GM21381 (cell line): ENCODE measurements around the gene CYP2W1.

Experiments used
- ATAC-seq: cut with Tn5 transposase; IDR thresholded peaks from one replicate; pipeline ENCODE4 v1.9.1; 2021; ENCODE audit warnings: mild to moderate bottlenecking, moderate library complexity; ENCODE audit not compliant: unreplicated experiment

Gene CYP2W1

DNA sequence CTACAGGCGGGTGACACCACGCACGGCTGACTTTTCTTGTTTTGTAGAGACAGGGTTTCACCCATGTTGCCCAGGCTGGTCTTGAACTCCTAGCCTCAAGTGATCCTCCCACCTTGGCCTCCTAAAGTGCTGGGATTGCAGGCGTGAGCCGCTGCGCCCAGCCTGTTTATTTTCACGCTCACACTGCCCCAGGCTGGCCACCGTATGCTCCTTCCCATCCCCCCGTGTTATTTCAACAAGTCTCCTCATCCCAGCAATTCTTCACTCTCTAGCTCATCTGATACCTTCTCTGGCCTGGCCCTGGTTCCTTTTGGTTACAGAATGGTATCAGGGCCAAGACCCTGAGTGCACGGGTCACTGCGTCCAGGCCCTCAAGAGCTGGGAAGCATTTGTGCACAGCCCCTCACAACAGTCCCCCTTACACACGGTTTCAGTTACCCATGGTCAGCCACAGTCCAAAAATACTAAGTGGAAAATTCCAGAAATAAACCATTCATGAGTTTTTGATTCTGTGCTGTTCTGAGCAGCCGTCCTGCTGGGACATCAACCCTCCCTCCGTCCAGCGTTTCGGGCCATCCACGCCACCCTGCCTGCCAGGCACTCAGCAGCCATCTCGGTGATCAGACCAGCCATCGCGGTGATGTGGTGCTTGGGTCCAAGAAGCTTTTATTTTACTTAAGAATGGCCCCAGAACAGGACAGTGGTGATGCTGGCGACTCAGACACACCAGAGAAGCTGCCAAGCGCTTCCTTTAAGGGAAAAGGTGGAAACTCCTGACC is 16.5 kb upstream of the CYP2W1 start:
- no peak for ATAC-seq

DNA sequence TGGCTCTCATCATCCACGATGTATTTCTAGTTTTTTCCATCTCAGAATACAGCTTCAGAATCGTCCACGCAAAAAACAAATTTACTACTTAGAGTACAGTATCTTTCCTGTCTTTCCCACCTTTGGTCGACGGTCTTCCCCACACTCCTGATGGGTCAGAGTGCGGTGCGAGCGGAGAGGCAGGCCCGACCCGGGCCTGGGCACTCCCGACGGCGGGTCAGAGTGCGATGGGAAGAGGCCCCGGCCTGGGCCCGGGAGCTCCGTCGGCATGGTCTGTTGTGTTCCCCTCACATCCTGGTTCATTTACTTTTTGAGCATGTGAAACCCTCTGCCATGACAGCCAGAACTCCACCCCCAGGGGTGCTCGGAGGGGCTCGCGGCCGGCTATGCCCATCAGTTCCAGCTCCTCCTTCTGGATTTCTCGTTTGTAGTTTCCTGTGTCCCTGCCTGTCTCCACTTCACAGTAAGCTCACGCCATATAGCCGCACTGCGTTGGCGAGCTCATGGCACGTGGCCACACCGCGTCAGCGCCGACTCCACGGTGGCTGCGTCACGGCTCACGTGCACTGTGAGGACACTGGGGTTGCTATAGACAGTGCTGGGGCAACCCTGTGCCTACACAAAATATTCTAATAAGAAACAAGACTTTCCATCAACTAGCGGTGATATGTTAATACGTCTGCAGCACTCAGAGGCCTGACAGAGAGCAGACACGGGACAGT is 15.5 kb upstream of the CYP2W1 start:
- no peak for ATAC-seq

DNA sequence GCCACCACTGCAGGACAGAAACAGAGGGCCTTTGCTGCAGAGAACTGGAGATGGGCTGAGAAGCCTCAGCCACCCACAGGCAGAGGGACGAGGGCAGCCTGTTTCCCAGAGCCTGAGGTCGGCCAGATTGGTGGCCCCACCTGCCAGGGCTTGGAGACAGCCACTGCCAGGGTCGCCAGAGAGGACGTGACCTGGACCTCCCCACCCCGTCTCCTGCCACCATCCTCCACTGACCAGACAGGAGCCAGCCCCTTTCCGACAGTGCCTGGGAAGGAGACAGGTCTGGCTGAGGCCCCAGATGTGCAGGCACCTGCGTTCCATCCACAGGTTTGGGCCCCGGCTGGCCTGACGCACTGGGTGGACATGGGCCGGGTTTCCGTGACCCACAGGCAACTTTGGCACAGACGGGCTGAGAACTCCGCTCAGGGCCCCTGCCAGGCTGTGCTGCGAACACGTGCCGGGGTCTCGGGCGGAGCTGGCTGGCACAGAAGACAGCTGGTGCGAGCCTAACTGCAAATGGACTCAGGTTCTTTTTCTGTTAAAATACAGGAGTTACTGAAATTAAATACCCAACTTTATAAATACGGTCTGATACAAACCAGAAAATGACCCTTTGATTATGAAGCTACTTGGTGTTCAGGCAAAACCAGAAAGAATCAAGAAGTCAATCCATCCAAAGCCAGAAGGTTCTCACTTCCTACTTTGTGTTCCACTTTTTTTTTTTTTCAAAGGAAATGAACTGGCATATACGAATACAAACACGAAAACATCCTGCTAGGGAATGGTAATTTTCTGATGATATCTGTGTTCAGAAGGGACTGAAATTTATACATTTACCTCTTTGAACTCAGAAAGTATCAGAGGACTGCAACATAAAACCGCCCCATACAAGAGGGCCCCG is 14.5 kb upstream of the CYP2W1 start:
- no peak for ATAC-seq

DNA sequence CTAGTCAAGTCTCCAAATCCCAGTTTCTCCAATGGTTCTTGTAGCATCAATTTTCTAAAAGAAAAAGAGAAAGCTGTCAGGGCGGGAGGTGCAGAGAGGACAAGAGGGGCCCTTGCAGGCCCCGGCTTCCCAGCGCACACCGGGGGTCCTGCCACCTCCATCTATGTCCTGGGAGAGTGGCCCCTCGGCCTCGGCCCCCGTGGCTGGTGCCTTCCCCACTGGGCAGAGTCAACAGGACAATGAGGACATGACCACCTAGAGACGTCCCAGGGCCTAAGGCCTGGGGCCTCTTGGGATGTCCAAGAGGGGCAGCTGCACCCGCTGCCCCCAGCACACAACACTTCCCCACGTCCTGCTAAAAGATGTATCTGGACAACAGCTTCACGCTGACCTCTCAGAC is 13.6 kb upstream of the CYP2W1 start:
- ATAC-seq = no peak

DNA sequence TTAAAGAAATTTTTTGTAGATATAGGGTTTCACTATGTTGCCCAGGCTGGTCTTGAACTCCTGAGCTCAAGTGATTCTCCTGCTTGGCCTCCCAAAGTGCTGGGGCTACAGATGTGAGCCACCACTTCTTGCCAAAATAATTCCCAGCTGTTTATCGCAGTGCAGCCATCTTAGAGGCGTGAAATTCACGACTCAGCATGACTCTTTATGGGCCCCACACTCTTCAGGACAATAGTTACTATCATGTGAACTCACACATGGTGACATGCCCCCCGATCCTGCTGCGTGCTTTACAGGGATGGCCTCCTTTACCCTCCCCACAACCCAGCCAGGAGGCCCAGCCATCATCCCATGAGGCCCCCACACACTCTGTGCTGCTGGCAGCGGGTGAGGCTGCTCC is 12.2 kb upstream of the CYP2W1 start:
- ATAC-seq = no peak

DNA sequence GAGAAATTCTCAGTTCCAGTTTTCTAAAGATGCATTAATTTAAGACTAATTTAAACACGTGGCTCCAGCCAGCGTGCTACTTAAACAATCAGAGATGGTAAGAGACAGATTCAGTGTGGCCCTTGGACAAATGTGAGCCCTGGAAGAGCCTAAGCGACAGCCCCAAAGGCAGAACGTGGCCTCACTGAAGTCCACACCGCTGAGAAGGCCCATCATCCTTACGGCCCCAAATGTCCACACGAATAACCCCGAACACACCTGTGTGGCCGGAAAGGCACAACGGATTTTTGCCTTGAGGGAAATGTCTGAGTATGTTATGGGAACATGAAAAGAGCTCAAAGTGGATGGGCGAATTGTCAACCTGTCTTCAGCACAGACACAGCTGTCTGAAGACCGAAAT is 10.9 kb upstream of the CYP2W1 start:
- ATAC-seq = no peak

DNA sequence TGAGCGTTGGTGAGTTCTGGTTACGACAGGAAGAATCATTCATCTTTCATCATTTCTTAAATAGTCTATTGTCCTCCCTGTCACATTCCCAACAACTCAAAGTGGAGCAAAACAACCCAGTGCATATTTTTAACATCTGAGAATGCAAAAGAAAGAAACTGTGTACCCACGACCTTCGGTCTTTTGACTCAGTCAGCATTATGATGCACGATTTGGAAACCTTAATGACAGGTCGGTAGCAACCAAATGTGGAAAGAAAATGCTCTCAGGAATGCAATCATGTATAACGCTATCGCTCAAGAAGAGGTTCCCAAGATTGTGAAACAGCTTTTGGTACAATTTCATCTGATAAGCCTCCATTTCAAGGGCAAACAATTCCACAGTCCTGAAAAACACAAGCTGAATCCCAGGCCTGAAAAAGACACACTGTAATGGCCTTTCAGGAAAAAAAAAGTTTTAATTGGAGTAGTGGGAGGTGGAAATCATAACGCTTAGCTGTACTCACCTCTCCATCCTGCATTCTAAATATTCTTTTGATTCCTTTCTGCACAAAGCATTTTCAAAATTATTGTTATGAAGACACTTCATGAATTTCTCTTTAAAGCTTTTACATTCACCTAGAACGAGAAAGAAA is 10.2 kb upstream of the CYP2W1 start:
- ATAC-seq = no peak

DNA sequence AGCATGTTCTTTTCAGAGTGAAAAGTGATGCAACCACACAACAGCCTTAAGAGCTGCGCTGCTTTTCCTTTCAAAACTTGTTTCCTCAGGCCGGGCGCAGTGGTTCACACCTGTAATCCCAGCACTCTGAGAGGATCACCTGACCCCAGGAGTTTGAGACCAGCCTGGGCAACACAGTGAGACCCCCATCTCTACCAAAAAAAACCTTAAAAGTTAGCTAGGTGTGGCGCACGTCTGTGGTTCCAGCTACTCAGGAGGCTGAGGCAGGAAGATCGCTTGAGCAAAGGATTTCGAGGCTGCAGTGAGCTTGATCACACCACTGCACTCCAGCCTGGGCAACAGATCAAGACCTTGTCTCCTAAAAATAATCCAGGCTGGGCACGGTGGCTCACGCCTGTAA is 9.7 kb upstream of the CYP2W1 start:
- ATAC-seq = no peak

DNA sequence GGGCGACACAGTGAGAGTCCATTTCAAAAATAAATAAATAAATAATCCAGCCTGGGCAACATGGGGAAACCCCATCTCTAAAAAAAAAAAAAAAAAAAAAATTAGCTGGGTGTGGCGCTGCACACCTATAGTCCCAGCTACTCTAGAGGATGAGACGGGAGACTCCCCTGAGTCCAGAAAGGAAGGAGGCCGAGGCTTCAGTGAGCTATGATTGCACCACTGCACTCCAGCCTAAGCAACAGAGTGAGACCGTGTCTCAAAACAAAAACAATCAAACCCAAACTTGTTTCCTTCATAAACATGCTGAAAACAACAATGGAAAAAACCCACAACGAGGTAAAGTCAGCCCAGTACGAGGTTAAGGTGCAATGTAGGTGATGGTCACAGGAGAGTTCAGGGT is 8.8 kb upstream of the CYP2W1 start:
- ATAC-seq = no peak

DNA sequence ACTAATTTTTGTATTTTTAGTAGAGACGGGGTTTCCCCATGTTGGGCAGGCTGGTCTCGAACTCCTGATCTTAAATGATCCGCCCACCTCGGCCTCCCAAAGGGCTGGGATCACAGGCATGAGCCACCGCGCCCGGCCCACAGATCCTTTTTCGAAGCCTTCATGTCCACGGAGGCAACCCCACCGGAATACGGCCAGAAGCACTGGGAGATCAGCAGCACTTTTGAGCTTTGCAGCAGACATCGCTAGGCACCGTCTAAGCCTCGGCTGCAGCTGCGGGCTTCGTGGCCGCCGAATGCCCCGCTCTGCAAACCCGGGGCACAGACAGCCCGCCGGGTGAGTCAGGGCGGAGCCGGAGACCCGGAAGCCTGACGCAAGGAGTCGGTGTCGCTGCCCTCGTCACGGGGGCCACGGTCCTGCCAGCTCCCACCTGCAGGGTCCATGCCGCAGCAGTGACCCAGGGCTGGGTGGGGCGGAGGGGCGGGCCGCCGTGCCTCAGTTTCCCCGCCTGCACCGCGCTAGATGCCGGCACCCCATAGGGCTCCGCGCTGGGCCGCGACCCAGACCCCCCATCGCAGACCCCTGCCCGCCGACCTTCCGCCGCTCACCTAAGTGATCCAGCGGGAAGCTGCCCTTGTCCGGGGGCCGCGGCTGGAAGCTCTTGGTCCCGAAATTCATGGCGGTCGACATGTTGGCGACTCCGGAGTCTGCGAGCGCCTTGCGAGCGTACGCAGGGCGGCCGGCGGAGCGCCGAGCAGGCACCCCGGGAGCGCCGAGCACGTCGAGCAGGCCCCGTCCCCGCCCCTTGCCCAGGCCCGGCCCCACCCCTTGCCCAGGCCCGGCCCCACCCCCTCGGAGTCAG is 7.9 kb upstream of the CYP2W1 start, which contains the start of gene COX19:
Gene COX19 (minus strand): TSS at position 730 of the 862 bp plus-strand sequence. CDS start 40 bp downstream, at position 690.
- peak; percentile 72 for ATAC-seq

DNA sequence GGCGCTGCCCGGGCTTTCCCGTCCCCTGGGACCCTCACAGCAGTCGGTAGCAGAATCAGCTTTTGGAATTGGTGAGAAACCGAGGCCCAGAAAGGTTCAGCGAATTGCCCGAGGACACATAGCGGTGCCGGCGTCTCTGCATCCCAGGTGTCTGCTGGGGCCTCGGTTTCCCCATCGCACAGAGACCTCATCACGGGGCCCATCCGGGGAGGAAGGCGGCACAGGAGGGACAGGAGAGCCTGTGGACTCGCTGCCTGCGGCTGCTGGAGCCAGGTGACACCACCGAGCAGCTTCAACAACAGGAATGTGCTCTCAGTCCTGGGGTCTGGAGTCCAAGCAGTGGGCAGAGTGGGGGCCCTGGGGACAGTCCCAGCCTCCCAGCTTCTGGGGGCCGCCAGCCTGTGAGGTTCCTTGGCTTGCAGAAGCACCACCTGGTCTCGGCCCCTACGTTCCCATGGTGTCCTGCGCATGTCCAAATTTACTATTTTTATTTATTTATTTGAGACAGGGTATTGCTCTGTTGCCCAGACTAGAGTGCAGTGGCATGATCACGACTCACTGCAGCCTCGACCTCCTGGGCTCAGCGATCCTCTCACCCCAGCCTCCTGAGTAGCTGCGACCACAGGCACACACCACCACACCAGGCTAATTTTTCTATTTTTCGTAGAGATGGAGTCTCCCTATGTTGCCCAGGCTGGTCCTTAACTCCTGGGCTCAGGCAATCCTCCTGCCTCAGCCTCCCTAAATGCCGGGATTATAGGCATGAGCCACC is 7.1 kb upstream of the CYP2W1 start:
- no peak for ATAC-seq

DNA sequence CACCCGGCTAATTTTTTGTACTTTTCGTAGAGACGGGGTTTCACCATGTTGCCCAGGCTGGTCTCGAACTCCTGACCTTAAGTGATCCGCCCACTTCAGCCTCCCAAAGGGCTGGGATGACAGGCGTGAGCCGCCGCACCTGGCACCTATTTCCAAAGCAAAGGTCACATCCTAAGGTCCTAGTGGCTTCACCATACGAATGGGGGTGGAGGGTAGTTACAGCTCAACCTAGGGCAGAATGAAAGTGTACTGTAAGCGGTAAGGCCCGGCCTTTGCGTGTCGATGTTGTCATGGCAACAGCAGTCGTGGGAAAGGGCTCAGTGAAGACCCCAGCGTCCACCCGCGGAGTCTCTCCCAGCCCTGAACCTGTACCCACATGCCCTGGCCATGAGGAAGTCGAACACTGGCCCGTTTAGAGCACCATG is 6.1 kb upstream of the CYP2W1 start:
- ATAC-seq = no peak

DNA sequence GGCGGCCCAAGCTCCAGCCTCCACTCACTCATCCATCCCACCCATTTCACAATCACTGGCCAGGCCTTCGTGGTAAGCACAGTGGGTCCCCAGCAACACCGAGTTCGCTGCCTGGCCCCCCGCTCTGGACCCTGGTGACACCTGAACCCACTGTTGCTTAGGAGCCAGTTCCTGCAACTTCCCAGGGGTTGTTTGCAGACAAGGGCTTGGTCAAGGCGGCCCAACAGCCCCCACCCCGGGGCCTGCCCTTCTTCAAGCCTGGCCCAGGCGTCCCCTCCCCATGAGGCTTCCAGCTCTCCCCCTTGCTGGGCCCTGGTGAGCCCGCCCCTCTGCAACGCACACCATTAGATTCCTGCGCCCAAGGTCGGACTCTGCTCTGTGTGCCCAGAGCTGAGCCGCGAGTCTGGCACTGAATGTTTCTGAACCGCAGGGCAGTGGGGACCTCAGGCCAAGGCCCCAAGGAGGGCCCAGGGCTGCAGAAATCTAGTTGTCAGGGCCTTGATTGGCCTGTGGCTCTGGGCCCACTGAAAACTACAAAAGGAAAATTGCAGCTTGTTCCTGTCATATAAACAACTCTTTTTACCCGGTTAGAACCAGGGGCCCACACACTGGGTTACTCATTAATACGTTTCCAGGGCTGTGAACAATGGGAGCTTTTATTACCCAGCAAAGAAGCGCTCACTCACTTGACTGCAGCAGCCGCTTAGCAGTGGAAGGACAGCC is 5.5 kb upstream of the CYP2W1 start:
- ATAC-seq = no peak

DNA sequence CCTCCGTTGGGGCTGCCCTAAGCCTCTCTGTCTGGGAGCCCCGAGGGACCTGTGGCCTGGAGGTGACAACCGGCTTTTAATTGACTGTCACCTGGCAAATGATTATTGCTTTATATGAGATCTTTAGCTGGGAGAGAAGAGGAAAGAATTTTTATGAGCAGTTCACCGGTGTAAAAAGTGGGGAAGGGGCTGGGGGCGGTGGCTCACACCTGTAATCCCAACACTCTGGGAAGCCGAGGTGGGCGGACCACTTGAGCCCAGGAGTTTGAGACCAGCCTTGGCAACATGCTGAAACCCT is 5.0 kb upstream of the CYP2W1 start:
- no peak for ATAC-seq

DNA sequence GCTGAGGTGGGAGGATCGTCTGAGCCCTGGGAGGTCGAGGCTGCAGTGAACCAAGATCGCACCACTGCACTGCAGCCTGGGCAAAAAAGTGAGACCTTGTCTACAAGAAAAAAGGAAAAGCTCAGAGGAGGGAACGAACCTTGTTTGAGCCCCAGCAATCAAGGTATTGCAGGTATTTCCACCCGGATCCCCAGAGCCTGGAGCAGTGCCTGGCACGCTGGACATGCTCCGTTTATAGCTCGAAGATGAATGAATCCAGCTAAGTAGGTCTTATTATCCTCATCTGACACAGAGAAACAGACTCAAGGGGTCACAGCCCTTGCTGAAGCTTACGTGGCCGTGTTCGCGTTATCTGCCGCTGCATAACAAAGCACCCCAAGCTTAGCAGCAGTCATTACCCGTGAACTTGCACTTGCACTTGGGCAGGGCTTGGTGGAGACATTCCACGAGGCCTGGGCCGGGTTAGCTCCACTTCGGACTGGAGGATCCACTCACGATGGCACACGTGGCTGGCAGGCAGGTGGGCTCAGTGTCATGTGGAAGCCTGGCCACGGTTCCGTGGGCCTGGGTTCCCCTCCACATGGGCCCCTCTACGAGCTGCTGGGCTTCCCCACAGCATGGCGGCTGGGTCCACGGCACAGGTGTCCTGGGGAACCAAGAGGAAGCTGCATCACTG is 4.4 kb upstream of the CYP2W1 start:
- ATAC-seq = no peak

DNA sequence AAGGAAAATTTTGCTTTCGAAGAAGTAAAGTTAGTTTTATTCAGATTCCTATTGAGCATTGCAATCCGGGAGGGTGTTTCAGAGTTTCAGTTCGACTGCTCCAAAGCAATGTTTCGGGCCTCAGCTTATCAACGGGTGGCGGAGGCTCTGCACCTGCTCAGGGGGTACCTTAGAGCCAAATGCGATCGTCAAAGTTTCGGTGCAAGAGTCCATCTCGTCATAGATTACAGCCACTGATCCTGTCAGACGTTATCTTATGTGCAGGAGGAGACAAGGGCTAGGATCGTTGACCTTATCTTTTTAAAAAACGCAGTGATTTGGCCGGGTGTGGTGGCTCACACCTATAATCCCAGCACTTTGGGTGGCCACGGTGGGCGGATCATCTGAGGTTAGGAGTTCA is 3.8 kb upstream of the CYP2W1 start:
- no peak for ATAC-seq

DNA sequence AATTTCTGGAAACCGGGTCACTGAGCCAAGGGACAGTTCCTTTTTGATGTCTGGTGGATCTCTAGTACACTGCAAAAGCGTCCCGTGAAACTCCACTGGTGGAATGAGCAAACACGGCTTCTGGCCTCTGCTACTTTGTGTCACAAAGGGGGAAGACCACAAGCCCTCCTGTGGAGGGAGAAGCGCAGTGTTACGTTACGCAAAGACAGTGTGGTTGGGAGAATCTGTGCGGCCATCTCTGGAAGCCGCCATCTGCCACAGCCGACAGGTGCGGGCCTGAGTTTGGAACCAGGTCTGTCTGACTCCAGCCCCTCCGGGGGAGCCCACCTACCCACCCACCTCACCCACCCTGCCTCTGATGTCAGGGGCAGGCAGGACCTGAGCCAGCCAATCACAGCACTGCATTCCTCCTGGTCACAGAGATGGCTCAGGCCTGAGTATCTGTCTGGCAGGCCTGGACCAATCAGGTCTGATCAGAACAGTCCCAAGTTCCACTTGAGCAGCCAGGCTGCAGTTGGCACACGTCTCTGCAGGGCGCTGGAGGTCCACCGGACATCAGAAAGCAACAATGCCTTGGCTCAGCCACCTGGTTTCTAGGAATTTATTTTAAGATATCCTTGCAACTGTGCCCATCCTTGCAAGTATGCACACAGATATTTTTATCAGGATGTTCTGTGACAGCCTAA is 3.0 kb upstream of the CYP2W1 start:
- ATAC-seq = no peak
